H9 (cell line): ENCODE results near the gene PXK. TPM values are rescaled to one million over a fixed set of nuclear protein-coding genes. Genes with fewer than 3 reads are reported as not detected.

Experiments used
- DNase-seq: peaks from one replicate; pipeline ENCODE4 v3.0.0-alpha.2; 2017
- H2AFZ ChIP-seq: one replicate; pipeline ENCODE4 v1.6.1; 2013; ENCODE audit warnings: mild to moderate bottlenecking, low read length, control low read depth, moderate library complexity
- H2AK5ac ChIP-seq: 2 replicates; pipeline ENCODE4 v1.6.1; 2013; ENCODE audit warnings: low read length, control low read depth, mixed read lengths; ENCODE audit not compliant: insufficient read length
- H2BK120ac ChIP-seq: one replicate; pipeline ENCODE4 v1.6.1; 2013; ENCODE audit warnings: low read depth, mild to moderate bottlenecking, low read length, control low read depth, inconsistent platforms; ENCODE audit not compliant: poor library complexity, severe bottlenecking
- H2BK12ac ChIP-seq: 2 replicates; pipeline ENCODE4 v1.6.1; 2013; ENCODE audit warnings: low read length, control low read depth, mixed read lengths, low read depth; ENCODE audit not compliant: insufficient read length
- H2BK15ac ChIP-seq: 2 replicates; pipeline ENCODE4 v1.6.1; 2013; ENCODE audit warnings: low read depth, low read length, control low read depth
- H2BK20ac ChIP-seq: one replicate; pipeline ENCODE4 v1.6.1; 2013; ENCODE audit warnings: low read depth, mild to moderate bottlenecking, low read length, control low read depth, inconsistent platforms; ENCODE audit not compliant: poor library complexity, severe bottlenecking
- H2BK5ac ChIP-seq: 2 replicates; pipeline ENCODE4 v1.6.1; 2013; ENCODE audit warnings: low read length, control low read depth, mixed read lengths; ENCODE audit not compliant: insufficient read length
- H3K14ac ChIP-seq: 2 replicates; pipeline ENCODE4 v1.6.1; 2013; ENCODE audit warnings: low read length, control low read depth; ENCODE audit not compliant: insufficient read depth
- H3K18ac ChIP-seq: 2 replicates; pipeline ENCODE4 v1.6.1; 2013; ENCODE audit warnings: low read depth, mild to moderate bottlenecking, mixed read lengths, low read length, control low read depth; ENCODE audit not compliant: insufficient read length
- H3K23ac ChIP-seq: 2 replicates; pipeline ENCODE4 v1.6.1; 2013; ENCODE audit warnings: low read length, control low read depth, mixed read lengths, low read depth; ENCODE audit not compliant: insufficient read length
- H3K23me2 ChIP-seq: 2 replicates; pipeline ENCODE4 v1.6.1; 2013; ENCODE audit warnings: low read depth, mild to moderate bottlenecking, mixed read lengths, low read length, control low read depth; ENCODE audit not compliant: insufficient read length, poor library complexity, severe bottlenecking
- H3K27ac ChIP-seq: 2 replicates; pipeline ENCODE4 v1.5.1; 2013; ENCODE audit warnings: low read length, control low read depth, mixed read lengths, low read depth; ENCODE audit not compliant: insufficient read length
- H3K27me3 ChIP-seq: 2 replicates; pipeline ENCODE4 v1.6.1; 2013; ENCODE audit warnings: low read length, control low read depth, inconsistent platforms; ENCODE audit not compliant: insufficient read depth
- H3K4ac ChIP-seq: 2 replicates; pipeline ENCODE4 v1.6.1; 2013; ENCODE audit warnings: low read depth, mild to moderate bottlenecking, control low read depth, inconsistent platforms, low read length, moderate library complexity
- H3K4me1 ChIP-seq: 2 replicates; pipeline ENCODE4 v1.6.1; 2013; ENCODE audit warnings: low read length, control low read depth, inconsistent platforms; ENCODE audit not compliant: insufficient read depth
- H3K4me2 ChIP-seq: 2 replicates; pipeline ENCODE4 v1.6.1; 2013; ENCODE audit warnings: low read length, control low read depth, mixed read lengths; ENCODE audit not compliant: insufficient read length, insufficient read depth
- H3K56ac ChIP-seq: 2 replicates; pipeline ENCODE4 v1.6.1; 2013; ENCODE audit warnings: low read depth, mild to moderate bottlenecking, mixed read lengths, low read length, control low read depth; ENCODE audit not compliant: insufficient read length
- H3K79me1 ChIP-seq: 2 replicates; pipeline ENCODE4 v1.6.1; 2013; ENCODE audit warnings: low read depth, mild to moderate bottlenecking, moderate library complexity, low read length, control low read depth, inconsistent platforms; ENCODE audit not compliant: insufficient read depth, poor library complexity, severe bottlenecking
- H3K79me2 ChIP-seq: 2 replicates; pipeline ENCODE4 v1.6.1; 2013; ENCODE audit warnings: low read length, control low read depth, inconsistent platforms; ENCODE audit not compliant: insufficient read depth
- H3K9ac ChIP-seq: 2 replicates; pipeline ENCODE4 v1.6.1; 2013; ENCODE audit warnings: low read length, control low read depth, mixed read lengths; ENCODE audit not compliant: insufficient read length; ENCODE audit errors: extremely low read depth
- H3K9me3 ChIP-seq: one replicate; pipeline ENCODE4 v1.6.1; 2013; ENCODE audit warnings: low read depth, low read length, inconsistent platforms; ENCODE audit not compliant: control insufficient read depth
- H3T11ph ChIP-seq: one replicate; pipeline ENCODE4 v1.6.1; 2013; ENCODE audit warnings: mild to moderate bottlenecking, low read length, control low read depth, inconsistent platforms
- H4K20me1 ChIP-seq: one replicate; pipeline ENCODE4 v1.6.1; 2013; ENCODE audit not compliant: control insufficient read depth, insufficient read length, insufficient read depth
- H4K5ac ChIP-seq: 2 replicates; pipeline ENCODE4 v1.6.1; 2013; ENCODE audit warnings: low read depth, mild to moderate bottlenecking, mixed read lengths, low read length, control low read depth; ENCODE audit not compliant: insufficient read length
- H4K8ac ChIP-seq: replicated peaks from 2 replicates; pipeline ENCODE4 v1.6.1; 2013; ENCODE audit warnings: low read length, control low read depth, mixed read lengths, low read depth; ENCODE audit not compliant: insufficient read length
- H4K91ac ChIP-seq: 2 replicates; pipeline ENCODE4 v1.6.1; 2013; ENCODE audit warnings: low read depth, mild to moderate bottlenecking, moderate library complexity, mixed read lengths, low read length, control low read depth; ENCODE audit not compliant: insufficient read length
- H3K27ac Mint-ChIP-seq, 3 experiments: 2 replicates in 2 of 3; 3 replicates in 1 of 3; pipeline ENCODE4 v1.8.0; 2020 to 2021; ENCODE audit warnings: mixed read lengths in 3 of 3, mild to moderate bottlenecking in 1 of 3, moderate library complexity in 1 of 3
- H3K27me3 Mint-ChIP-seq: 2 replicates; pipeline ENCODE4 v1.8.0; 2021; ENCODE audit warnings: low read depth, mild to moderate bottlenecking, moderate library complexity, mixed read lengths
- H3K36me3 Mint-ChIP-seq, 3 experiments: 2 replicates in 2 of 3; 3 replicates in 1 of 3; pipeline ENCODE4 v1.8.0; 2020 to 2021; ENCODE audit warnings: low read depth in 3 of 3, mixed read lengths in 3 of 3; ENCODE audit not compliant: insufficient read depth in 1 of 3
- H3K4me1 Mint-ChIP-seq, 2 experiments: 2 replicates each; pipeline ENCODE4 v1.8.0; 2020; ENCODE audit warnings: mixed read lengths in 2 of 2
- H3K4me3 Mint-ChIP-seq, 2 experiments: 2 replicates in 1 of 2; 3 replicates in 1 of 2; pipeline ENCODE4 v1.8.0; 2020 to 2021; ENCODE audit warnings: mild to moderate bottlenecking in 2 of 2, mixed read lengths in 2 of 2, moderate library complexity in 1 of 2
- H3K9me3 Mint-ChIP-seq, 2 experiments: 2 replicates in 1 of 2; 3 replicates in 1 of 2; pipeline ENCODE4 v1.8.0; 2020; ENCODE audit warnings: mild to moderate bottlenecking in 2 of 2, mixed read lengths in 2 of 2, moderate library complexity in 1 of 2
- CTCF ChIP-seq: fragments of 200-600 bp; sonication (generic); conservative IDR thresholded peaks from 3 replicates; pipeline ENCODE4 v1.8.0; 2021; ENCODE audit warnings: antibody characterized with exemption, mild to moderate bottlenecking
- WGBS: extraction: QIAGEN DNeasy Blood & Tissue Kit; methylation state at CpG from one replicate; pipeline ENCODE4 v1.1.7; 2013; ENCODE audit warnings: missing lambda C conversion rate, low lambda C conversion rate, mixed read lengths; ENCODE audit not compliant: insufficient read length; ENCODE audit errors: extremely low coverage; 5-methylcytosine and 5-hydroxymethylcytosine counted together
- total RNA-seq: library from RNA; stranded (reverse); gene quantifications from 2 replicates; pipeline ENCODE4 v1.2.1, GENCODE V29; 2021

The PXK gene
- total RNA-seq, 1 experiment from 2014 or later = 3.3 TPM

- Histone ChIP-seq H4K91ac (no peak within 1 kb of the TSS), H4K8ac (no peak within 1 kb of the TSS), H2BK5ac (peak within 1 kb of the TSS; percentile 26), H3K4me1 (no peaks in the 10 kb centered on the region), H3K14ac (peak within 1 kb of the TSS; percentile 89), H2BK20ac (no peak within 1 kb of the TSS), H3T11ph (no peak within 1 kb of the TSS), H2AK5ac (no peak within 1 kb of the TSS), H3K27ac (peak within 1 kb of the TSS; percentile 8), H3K4ac (no peak within 1 kb of the TSS; the same call in 1 of the 2 replicates), H3K9me3 (no peaks in the 10 kb centered on the region), H2BK12ac (peak within 1 kb of the TSS; percentile 7), H3K23ac (no peak within 1 kb of the TSS), H2BK120ac (no peak within 1 kb of the TSS), H4K20me1 (peaks cover 4% of the 10 kb centered on the region), H3K23me2 (peaks cover 6% of the 10 kb centered on the region), H2AFZ (no peak within 1 kb of the TSS), H3K4me2 (peak within 1 kb of the TSS; percentile 100), H3K18ac (peak within 1 kb of the TSS; percentile 88), H3K79me2 (peaks cover 25% of the 10 kb centered on the region), H3K79me1 (peaks cover 12% of the 10 kb centered on the region), H3K56ac (no peak within 1 kb of the TSS), H3K27me3 (no peaks in the 10 kb centered on the region), H3K9ac (peak within 1 kb of the TSS; percentile 97), H4K5ac (peak within 1 kb of the TSS; percentile 65), H2BK15ac (no peak within 1 kb of the TSS; the same call in 1 of the 2 replicates)
- Mint-ChIP-seq H3K27ac (peak within 1 kb of the TSS; percentile 99 to 100 (median 100)), H3K9me3 (no peaks in the 10 kb centered on the region), H3K4me3 (peak within 1 kb of the TSS; percentile 97 to 99), H3K36me3 (peaks cover 14 to 31% (median 20%) of the 10 kb centered on the region in 3 experiments), H3K27me3 (peaks cover 28% of the 10 kb centered on the region), H3K4me1 (peaks cover 14 to 15% of the 10 kb centered on the region in 2 experiments)
- TF ChIP-seq CTCF = peak; percentile 97; the same call in 2 of the 3 replicates
- no CpG with 5 or more reads among the region's 71 CpGs for WGBS
- peak; percentile 96 for DNase-seq
Observed at GRCh38 chr3:58305882-58306711, 26.6 kb upstream of the PXK start, which contains the start of the genes HTD2 and RPP14. Gene HTD2, plus strand, starts transcription at chr3:58306520. Its CDS starts 11,094 bp downstream, at chr3:58317614. Gene RPP14, plus strand, starts transcription at chr3:58306245. Its CDS starts 4,085 bp downstream, at chr3:58310330.
